Right lung (tissue), 5 donors: Measurements from ENCODE around the gene TRAFD1. TPM values are rescaled to one million over a fixed set of nuclear protein-coding genes. Genes with fewer than 3 reads are reported as not detected.

Source experiments
- DNase-seq, 2 donors: peaks; one replicate each; pipeline ENCODE4 v3.0.0-alpha.2; 2013
- polyA plus RNA-seq, 5 donors: library from polyadenylated mRNA; unstranded; fragments of 120-200 nt; gene quantifications; one replicate each; pipeline versions ENCODE4 v1.2.1 to v1.2.3, GENCODE V29; 2013; ENCODE audit warnings: inconsistent platforms in 1 of 5, low replicate concordance in 1 of 5; ENCODE audit not compliant: insufficient read length in 5 of 5, insufficient read depth in 1 of 5

Gene TRAFD1
- polyA plus RNA-seq, 5 donors = 38.6 to 44.6 (median 41.1) TPM

GRCh38 chr12:112196196-112196875 lies 71.0 kb downstream of the TRAFD1 start:
- no peak for DNase-seq

DNA sequence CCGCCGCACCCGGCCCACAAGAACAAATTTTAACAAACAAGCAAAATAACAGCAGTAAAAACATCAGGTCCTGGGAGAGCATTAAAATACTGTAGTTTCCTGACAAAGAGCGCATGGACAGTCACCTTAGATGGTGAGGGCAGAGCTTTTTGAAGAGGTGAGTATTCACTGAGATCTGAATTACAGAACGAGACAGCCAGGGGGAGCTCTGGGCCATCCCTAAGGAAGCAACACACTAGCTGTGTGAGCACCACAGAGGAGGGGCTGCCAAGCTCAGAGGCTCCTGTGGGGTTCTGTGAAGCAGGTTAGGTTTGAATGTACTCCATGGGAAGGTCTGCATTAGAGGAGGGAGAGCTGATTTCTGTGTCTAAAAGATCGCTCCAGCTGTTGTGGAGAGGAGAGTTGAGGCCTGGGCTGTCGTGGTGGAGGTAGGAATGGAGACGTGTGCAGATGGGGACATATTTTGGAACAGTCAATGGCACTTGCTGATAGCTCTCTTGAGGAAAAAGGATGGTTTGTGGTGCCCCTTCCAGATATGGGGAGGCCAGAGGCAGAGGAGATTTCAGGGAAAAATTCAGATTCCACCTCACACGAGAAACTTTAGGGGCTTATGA lies 72.9 kb downstream of the TRAFD1 start:
- DNase-seq = peak in 1 of 2 donors; percentile 23

- no peak for DNase-seq
Measured at GRCh38 chr12:112199136-112199535, 73.8 kb downstream of the TRAFD1 start.

Other genes starting within 250 kb of the TRAFD1 start
- gene TMEM116, start 112.4 kb upstream of the TRAFD1 start, polyA plus RNA-seq = 10 to 100 TPM; 17.3 to 23.1 (median 20.2) TPM
- gene ERP29, start 112.1 kb upstream of the TRAFD1 start, polyA plus RNA-seq = 100 to 1,000 TPM; 128 to 175 (median 146) TPM
- 10 to 100 TPM; 18.8 to 32.2 (median 25.2) TPM for gene NAA25, start 16.8 kb upstream of the TRAFD1 start, polyA plus RNA-seq